ENCODE data around the gene CFAP74.

GRCh38 chr1:2019172-2019543, 15.6 kb upstream of the CFAP74 start, which contains the start of gene GABRD:
- TF ChIP-seq CTCF (IDR thresholded peaks at IDR 0.05) (no peak), POLR2A (IDR thresholded peaks at IDR 0.05) (no peak)

Measured in tibial nerve (tissue), 3 donors.